ENCODE measurements around the gene GRHL1.

DNA sequence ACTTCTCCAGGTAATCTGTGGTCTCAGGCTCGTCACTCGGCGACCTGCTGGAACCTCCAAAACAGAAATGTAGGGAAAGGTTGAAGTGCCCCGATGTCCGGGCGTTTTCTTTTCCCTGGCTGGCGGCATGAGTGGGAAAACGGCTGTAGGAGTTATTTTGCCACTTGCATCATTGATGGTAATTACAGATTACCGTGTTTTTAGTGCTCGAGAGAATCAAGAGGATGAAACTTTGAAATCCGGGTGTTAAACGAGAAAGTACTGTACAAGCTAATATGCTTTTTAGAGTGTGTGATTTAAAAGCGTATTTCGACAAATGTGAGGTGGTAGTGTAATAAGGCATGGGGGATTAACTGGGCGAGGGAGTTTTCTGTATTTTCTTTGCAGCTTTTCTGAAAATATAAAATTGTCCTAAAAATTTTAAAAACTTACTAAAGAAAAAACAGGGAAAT lies 819 bp downstream of the GRHL1 start:
- no peak for TF ChIP-seq MAZ (CRISPR knock-in tag; conservative IDR thresholded peaks at IDR 0.05 in 1 of 2, IDR thresholded peaks at IDR 0.05 in 1 of 2)
- TF ChIP-seq ZBTB40 (IDR thresholded peaks at IDR 0.05) = no peak
- no peak for TF ChIP-seq ZBTB40 (CRISPR knock-in tag; IDR thresholded peaks at IDR 0.05)
- TF ChIP-seq, protein P1, sequence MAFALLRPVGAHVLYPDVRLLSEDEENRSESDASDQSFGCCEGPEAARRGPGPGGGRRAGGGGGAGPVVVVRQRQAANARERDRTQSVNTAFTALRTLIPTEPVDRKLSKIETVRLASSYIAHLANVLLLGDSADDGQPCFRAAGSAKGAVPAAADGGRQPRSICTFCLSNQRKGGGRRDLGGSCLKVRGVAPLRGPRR (CRISPR knock-in tag; IDR thresholded peaks at IDR 0.05) = no peak
- no peak for TF ChIP-seq POLR2A (conservative IDR thresholded peaks at IDR 0.05)
- TF ChIP-seq, protein P2, sequence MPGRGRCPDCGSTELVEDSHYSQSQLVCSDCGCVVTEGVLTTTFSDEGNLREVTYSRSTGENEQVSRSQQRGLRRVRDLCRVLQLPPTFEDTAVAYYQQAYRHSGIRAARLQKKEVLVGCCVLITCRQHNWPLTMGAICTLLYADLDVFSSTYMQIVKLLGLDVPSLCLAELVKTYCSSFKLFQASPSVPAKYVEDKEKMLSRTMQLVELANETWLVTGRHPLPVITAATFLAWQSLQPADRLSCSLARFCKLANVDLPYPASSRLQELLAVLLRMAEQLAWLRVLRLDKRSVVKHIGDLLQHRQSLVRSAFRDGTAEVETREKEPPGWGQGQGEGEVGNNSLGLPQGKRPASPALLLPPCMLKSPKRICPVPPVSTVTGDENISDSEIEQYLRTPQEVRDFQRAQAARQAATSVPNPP (IDR thresholded peaks at IDR 0.05; ENCODE audit: borderline replicate concordance, insufficient read depth, insufficient read length) = no peak
- no peak for TF ChIP-seq SMARCC2 (IDR thresholded peaks at IDR 0.05; ENCODE audit: low read depth)
- no peak for TF ChIP-seq CEBPZ (IDR thresholded peaks at IDR 0.05; ENCODE audit: borderline replicate concordance, low read depth, low read length)
- TF ChIP-seq, protein P3, sequence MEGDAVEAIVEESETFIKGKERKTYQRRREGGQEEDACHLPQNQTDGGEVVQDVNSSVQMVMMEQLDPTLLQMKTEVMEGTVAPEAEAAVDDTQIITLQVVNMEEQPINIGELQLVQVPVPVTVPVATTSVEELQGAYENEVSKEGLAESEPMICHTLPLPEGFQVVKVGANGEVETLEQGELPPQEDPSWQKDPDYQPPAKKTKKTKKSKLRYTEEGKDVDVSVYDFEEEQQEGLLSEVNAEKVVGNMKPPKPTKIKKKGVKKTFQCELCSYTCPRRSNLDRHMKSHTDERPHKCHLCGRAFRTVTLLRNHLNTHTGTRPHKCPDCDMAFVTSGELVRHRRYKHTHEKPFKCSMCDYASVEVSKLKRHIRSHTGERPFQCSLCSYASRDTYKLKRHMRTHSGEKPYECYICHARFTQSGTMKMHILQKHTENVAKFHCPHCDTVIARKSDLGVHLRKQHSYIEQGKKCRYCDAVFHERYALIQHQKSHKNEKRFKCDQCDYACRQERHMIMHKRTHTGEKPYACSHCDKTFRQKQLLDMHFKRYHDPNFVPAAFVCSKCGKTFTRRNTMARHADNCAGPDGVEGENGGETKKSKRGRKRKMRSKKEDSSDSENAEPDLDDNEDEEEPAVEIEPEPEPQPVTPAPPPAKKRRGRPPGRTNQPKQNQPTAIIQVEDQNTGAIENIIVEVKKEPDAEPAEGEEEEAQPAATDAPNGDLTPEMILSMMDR (IDR thresholded peaks at IDR 0.05 in 2 of 3, conservative IDR thresholded peaks at IDR 0.05 in 1 of 3; ENCODE audit: insufficient read depth in 2 of 3, low read depth in 1 of 3, low read length in 3 of 3) = no peak
- TF ChIP-seq SREBF2 (CRISPR knock-in tag; IDR thresholded peaks at IDR 0.05) = no peak
- TF ChIP-seq YY1 (IDR thresholded peaks at IDR 0.05; ENCODE audit: borderline replicate concordance in 1 of 3, control insufficient read depth in 1 of 3, extremely low read depth in 1 of 3, insufficient read depth in 3 of 3, insufficient read length in 1 of 3, insufficient replicate concordance in 2 of 3, low read depth in 1 of 3, low read length in 2 of 3) = no peak

All from K562 (cell line).